Measurements from ENCODE around the gene MAGI2.

DNA sequence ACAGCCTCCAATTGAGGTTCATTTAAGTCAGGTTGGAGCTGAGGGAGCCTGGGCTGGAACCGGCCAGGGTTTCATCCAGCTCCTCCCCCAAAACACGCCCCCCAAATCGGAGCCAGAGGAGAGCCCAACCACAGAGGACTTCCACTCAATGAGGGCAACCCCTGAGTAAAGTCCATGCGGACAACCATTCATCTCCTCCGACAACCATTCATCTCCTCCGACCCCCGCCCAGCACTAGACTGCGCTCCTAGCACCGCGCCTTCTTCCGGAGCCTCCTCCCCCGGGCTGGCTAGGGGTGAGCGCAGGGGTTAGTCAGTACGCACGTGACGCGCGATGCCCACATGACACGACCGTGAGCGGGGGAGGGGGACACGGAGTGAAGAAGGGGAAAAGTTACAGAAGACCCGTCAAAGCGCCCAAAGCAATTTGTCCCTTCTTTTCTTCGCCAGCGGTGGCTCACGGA, 1.4 kb downstream of the MAGI2 start:
- TF ChIP-seq, protein P1, sequence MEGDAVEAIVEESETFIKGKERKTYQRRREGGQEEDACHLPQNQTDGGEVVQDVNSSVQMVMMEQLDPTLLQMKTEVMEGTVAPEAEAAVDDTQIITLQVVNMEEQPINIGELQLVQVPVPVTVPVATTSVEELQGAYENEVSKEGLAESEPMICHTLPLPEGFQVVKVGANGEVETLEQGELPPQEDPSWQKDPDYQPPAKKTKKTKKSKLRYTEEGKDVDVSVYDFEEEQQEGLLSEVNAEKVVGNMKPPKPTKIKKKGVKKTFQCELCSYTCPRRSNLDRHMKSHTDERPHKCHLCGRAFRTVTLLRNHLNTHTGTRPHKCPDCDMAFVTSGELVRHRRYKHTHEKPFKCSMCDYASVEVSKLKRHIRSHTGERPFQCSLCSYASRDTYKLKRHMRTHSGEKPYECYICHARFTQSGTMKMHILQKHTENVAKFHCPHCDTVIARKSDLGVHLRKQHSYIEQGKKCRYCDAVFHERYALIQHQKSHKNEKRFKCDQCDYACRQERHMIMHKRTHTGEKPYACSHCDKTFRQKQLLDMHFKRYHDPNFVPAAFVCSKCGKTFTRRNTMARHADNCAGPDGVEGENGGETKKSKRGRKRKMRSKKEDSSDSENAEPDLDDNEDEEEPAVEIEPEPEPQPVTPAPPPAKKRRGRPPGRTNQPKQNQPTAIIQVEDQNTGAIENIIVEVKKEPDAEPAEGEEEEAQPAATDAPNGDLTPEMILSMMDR (conservative IDR thresholded peaks at IDR 0.05; ENCODE audit: low read depth in 2 of 2), result no peak
- peak; percentile 33; the same call in 1 of the 2 replicates for TF ChIP-seq POLR2AphosphoS5 (IDR thresholded peaks at IDR 0.05; ENCODE audit: low read depth)
- TF ChIP-seq EZH2phosphoT487 (IDR thresholded peaks at IDR 0.05; ENCODE audit: unreplicated experiment), result no peak
- no peak for TF ChIP-seq EZH2 (IDR thresholded peaks at IDR 0.05; ENCODE audit: low read depth, unreplicated experiment)
- TF ChIP-seq, protein P2, sequence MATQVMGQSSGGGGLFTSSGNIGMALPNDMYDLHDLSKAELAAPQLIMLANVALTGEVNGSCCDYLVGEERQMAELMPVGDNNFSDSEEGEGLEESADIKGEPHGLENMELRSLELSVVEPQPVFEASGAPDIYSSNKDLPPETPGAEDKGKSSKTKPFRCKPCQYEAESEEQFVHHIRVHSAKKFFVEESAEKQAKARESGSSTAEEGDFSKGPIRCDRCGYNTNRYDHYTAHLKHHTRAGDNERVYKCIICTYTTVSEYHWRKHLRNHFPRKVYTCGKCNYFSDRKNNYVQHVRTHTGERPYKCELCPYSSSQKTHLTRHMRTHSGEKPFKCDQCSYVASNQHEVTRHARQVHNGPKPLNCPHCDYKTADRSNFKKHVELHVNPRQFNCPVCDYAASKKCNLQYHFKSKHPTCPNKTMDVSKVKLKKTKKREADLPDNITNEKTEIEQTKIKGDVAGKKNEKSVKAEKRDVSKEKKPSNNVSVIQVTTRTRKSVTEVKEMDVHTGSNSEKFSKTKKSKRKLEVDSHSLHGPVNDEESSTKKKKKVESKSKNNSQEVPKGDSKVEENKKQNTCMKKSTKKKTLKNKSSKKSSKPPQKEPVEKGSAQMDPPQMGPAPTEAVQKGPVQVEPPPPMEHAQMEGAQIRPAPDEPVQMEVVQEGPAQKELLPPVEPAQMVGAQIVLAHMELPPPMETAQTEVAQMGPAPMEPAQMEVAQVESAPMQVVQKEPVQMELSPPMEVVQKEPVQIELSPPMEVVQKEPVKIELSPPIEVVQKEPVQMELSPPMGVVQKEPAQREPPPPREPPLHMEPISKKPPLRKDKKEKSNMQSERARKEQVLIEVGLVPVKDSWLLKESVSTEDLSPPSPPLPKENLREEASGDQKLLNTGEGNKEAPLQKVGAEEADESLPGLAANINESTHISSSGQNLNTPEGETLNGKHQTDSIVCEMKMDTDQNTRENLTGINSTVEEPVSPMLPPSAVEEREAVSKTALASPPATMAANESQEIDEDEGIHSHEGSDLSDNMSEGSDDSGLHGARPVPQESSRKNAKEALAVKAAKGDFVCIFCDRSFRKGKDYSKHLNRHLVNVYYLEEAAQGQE (IDR thresholded peaks at IDR 0.05; ENCODE audit: unreplicated experiment), result no peak
- no peak for TF ChIP-seq NANOG (IDR thresholded peaks at IDR 0.05; ENCODE audit: borderline replicate concordance)
